Nephron (organoid): ENCODE data around the gene FGFRL1.

Experiments
- H3K27ac Mint-ChIP-seq, 3 experiments: 2 replicates each; pipeline ENCODE4 v1.8.0; 2020; ENCODE audit warnings: mixed read lengths in 3 of 3, mild to moderate bottlenecking in 2 of 3, moderate library complexity in 1 of 3
- H3K27me3 Mint-ChIP-seq: 2 replicates; pipeline ENCODE4 v1.8.0; 2021; ENCODE audit warnings: low read depth, mild to moderate bottlenecking, moderate library complexity, mixed read lengths
- H3K36me3 Mint-ChIP-seq: 2 replicates; pipeline ENCODE4 v1.8.0; 2020; ENCODE audit warnings: low read depth, mixed read lengths
- H3K4me1 Mint-ChIP-seq: 2 replicates; pipeline ENCODE4 v1.8.0; 2020; ENCODE audit warnings: mixed read lengths
- H3K4me3 Mint-ChIP-seq, 3 experiments: 2 replicates each; pipeline ENCODE4 v1.8.0; 2020; ENCODE audit warnings: mild to moderate bottlenecking in 3 of 3, mixed read lengths in 3 of 3, moderate library complexity in 2 of 3
- H3K9me3 Mint-ChIP-seq: 2 replicates; pipeline ENCODE4 v1.8.0; 2020; ENCODE audit warnings: mixed read lengths
- CTCF ChIP-seq, 3 experiments: fragments of 200-600 bp; sonication (generic); IDR thresholded peaks; one replicate each; pipeline ENCODE4 v1.5.0; 2021; ENCODE audit warnings: antibody characterized with exemption in 3 of 3; ENCODE audit not compliant: unreplicated experiment in 3 of 3

Gene FGFRL1

GRCh38 chr4:1002131-1002630, 9.2 kb upstream of the FGFRL1 start:
- TF ChIP-seq CTCF (IDR thresholded peaks at IDR 0.05; ENCODE audit: unreplicated experiment in 3 of 3) = no peak
- H3K27ac Mint-ChIP-seq = no peak overlapping the region
- peaks cover 4% of the 10 kb centered on the region for H3K9me3 Mint-ChIP-seq
- peaks cover 5% of the 10 kb centered on the region for H3K4me1 Mint-ChIP-seq
- H3K4me3 Mint-ChIP-seq = no peak overlapping the region
- H3K27me3 Mint-ChIP-seq = peaks cover 79% of the 10 kb centered on the region
- no peaks in the 10 kb centered on the region for H3K36me3 Mint-ChIP-seq

GRCh38 chr4:1002631-1003251, 8.7 kb upstream of the FGFRL1 start:
- H3K4me1 Mint-ChIP-seq = peaks cover 5% of the 10 kb centered on the region
- H3K36me3 Mint-ChIP-seq = no peaks in the 10 kb centered on the region
- H3K27me3 Mint-ChIP-seq = peaks cover 83% of the 10 kb centered on the region
- H3K4me3 Mint-ChIP-seq = no peak overlapping the region
- no peak for TF ChIP-seq CTCF (IDR thresholded peaks at IDR 0.05; ENCODE audit: unreplicated experiment in 3 of 3)
- H3K27ac Mint-ChIP-seq = no peak overlapping the region
- H3K9me3 Mint-ChIP-seq = peaks cover 6% of the 10 kb centered on the region

- Mint-ChIP-seq H3K27ac (no peak overlapping the region), H3K4me1 (peaks cover 7% of the 10 kb centered on the region), H3K4me3 (no peak overlapping the region), H3K36me3 (no peaks in the 10 kb centered on the region), H3K9me3 (peaks cover 6% of the 10 kb centered on the region), H3K27me3 (peaks cover 83% of the 10 kb centered on the region)
- no peak for TF ChIP-seq CTCF (IDR thresholded peaks at IDR 0.05; ENCODE audit: unreplicated experiment in 3 of 3)
These were observed 8.0 kb upstream of the FGFRL1 start for GRCh38 chr4:1003271-1004070.

- H3K27me3 Mint-ChIP-seq = peaks cover 83% of the 10 kb centered on the region
- H3K36me3 Mint-ChIP-seq = no peaks in the 10 kb centered on the region
- H3K27ac Mint-ChIP-seq = no peak overlapping the region
- no peak overlapping the region for H3K4me3 Mint-ChIP-seq
- peaks cover 6% of the 10 kb centered on the region for H3K9me3 Mint-ChIP-seq
- H3K4me1 Mint-ChIP-seq = peaks cover 13% of the 10 kb centered on the region
- TF ChIP-seq CTCF (IDR thresholded peaks at IDR 0.05; ENCODE audit: unreplicated experiment in 3 of 3) = no peak
These were observed 7.4 kb upstream of the FGFRL1 start for GRCh38 chr4:1004071-1004418.

- Mint-ChIP-seq H3K27ac (no peak overlapping the region), H3K9me3 (peaks cover 6% of the 10 kb centered on the region), H3K4me1 (peaks cover 9% of the 10 kb centered on the region), H3K27me3 (peaks cover 80% of the 10 kb centered on the region), H3K4me3 (no peak overlapping the region), H3K36me3 (no peaks in the 10 kb centered on the region)
- TF ChIP-seq CTCF (IDR thresholded peaks at IDR 0.05; ENCODE audit: unreplicated experiment in 3 of 3) = no peak
These were observed 6.6 kb upstream of the FGFRL1 start for GRCh38 chr4:1004557-1005485.
